ENCODE measurements around the gene GPR17.

GPR17 gene

DNA sequence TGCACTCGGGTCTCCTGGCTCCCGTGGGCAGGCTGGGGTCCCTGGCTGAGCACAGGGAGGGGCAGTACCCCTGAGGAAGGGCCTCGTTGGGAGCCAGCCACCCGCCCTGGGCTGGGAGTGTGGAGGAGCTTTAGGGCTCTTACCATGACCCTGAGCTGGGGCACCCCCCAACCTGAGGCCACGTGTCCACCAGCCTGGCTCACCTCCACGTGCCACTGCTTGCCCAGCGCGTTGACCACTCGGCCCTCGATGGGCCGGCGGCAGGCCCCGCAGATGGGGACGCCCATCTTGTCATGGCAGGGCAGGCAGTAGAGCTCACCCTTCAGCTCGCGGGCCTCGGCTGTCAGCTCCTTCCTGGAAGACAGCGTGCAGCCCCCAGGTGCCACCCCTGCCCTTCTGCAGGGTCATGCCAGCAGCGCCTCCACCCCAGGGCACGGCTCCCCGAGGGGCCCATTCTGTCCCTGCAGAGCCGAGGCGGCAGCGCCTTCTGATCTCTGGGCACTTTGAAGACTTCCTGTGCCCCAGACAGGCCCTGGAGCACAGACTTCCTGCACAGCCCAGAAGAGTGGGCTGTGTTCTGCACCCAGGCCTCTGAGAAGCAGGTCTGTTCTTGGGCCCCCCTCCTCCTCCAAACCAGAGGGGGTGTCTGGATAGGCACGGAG lies 4.0 kb upstream of the GPR17 start:
- no peak for DNase-seq (ENCODE audit: low spot score)

DNA sequence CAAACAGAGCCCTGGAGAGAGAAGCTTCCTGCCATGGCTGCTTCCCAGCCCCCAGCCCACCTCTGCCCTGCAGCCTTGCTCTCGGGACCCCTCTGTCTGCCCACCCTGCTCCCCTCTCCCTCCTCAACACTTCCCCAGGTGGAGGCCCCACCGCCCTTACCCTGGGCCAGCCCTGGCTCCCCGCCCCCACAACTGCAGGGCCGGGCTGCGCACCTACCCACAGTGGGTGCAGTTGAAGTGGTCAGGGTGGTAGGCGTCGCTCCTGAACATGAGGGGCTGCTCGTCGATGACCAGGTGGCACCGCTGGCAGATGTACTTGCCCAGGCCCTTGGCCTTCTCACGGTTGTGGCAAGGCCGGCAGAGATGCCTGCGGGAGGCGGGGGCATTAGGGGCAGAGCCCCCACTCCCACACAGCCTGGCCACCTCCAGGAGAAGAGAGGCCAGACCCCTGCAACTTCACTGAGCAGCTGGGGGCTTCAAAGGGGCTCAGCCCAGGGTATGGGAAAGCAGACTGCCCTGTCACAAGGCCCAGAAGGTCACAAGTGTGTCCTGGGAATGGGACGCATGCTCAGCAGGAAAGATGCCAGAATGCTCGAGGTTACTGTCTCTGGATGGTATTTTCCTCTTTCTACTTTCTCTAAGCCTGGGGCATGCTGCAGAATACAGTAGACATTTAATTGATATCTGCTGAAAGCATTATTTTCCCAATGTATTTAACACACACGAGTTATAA lies 3.1 kb upstream of the GPR17 start:
- no peak for DNase-seq (ENCODE audit: low spot score)

DNA sequence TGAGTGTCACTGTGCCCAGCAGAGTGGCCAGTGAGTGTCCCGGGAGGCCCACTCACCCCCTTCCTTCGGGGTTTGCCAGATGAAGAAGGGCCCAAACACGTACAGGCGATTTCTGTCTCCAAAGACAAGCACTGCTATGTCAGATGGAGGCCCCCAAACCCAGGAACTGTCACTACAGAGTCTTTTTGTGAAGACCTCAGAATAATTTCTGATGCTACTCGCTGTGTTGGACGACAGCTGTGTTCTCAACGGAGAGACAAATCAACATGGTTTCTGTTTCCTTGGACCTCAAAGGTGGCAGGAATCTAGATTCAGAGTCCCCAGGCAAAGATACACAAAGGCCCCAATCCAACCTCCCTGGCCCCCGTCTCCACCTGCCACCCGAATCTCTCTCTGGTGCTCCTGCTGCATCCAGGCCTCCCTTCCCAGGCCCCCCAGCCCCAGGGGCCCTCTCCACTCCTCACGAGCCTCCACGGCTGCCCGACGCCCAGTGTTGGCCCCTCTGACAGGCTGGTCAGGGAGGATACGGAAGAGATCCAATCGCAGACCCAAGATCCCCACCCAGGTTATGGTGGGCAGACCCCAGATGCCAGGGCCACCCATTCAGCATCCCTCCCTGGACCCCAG lies 2.4 kb upstream of the GPR17 start:
- no peak for DNase-seq (ENCODE audit: low spot score)

DNA sequence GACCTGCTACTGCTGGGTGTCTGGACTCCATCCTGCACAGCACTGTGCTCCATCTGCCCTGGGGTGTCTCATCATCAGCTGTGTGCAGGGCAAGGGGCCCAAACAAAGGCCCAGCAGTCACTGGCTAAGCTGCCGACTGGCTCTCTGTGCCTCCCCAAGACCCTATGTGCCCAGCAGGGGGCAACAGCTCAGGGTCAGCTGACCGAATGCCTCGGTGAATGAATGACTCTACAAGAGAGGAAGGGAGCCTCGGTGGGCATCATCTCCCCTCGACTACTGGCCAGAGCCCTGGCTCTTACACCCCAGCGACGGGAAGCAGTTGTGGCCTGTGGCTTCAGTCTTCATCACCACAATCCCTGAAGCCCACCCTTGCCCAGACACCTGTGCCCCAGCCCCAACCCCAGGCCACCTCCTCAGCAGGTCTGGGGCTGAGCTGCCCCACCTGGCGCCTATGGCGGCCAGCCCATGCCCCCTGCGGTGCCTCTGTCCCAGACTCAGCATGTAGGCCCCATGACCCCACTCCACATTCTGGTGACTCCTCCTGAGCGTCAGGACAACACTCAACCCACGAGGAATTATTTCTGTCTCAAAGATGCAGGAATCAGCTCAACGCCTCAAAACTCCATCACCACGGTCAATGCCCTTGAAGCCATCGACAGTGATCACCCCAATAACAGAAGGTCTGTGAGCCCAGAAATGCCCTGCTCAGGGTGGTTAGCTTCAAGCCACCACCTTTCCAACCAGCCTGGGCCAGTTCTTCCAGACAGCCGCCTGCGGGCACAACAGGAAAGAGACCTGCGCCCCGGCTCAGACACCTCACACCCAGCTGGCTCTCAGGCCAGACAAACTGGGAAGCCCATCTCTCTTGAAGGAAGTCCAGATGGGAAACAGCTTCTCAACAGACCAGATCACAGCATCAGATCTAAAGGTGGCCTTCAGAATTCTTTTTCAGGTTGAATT lies 1.6 kb upstream of the GPR17 start:
- no peak for DNase-seq (ENCODE audit: low spot score)

DNA sequence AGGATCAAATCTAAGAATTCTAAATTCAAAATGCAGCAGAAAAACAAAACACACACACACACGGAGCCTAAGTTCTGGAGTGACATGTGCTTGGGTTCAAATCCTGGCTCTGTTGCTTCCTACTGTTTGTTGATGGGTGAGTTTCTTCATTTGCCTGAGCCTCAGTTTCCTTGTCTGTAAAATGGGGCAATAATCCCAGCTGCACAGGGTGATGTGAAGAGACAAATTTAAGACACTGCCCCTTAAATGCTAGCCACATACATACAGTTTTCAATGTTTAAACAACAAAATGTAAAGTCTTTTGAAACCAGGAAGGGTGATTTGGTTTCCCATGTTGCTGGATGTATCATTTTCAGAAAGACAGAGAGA lies 943 bp upstream of the GPR17 start:
- DNase-seq (ENCODE audit: low spot score): no peak

DNA sequence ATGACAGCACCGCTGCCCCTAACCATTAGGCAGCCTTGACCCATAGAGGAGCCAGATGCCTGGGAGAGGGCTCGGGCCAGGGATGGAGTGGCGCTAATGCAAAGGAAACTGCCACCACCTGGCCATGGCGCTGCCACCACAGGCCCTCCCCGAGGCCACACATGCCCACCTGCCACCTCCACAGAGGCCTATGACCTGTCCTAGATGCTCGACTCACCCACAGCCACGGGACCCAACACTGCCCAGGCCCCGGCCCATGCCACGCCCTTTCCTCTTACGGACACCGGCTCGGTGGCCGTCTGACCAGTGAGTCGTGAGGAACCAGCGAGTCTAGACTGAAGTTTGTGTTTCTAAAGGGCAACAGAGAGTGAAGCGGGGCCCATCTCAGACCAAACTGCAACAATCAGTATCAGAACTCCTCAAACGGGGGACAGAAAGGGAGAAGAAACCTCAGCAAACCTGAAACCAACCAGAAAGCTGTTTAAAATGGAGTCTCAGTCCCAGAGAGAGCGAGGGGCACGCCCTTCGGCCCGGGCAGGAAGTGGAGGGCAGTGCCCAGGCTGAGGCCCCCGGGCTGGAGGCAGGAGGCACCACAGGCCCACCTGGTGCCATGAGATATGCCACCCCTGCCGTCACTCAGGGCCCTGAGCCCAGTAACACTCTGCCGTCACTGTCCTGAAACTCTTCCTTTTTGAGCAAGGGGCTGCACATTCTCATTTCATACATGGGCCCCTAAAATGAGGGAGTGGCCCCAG lies 711 bp downstream of the GPR17 start:
- DNase-seq (ENCODE audit: low spot score): no peak

DNA sequence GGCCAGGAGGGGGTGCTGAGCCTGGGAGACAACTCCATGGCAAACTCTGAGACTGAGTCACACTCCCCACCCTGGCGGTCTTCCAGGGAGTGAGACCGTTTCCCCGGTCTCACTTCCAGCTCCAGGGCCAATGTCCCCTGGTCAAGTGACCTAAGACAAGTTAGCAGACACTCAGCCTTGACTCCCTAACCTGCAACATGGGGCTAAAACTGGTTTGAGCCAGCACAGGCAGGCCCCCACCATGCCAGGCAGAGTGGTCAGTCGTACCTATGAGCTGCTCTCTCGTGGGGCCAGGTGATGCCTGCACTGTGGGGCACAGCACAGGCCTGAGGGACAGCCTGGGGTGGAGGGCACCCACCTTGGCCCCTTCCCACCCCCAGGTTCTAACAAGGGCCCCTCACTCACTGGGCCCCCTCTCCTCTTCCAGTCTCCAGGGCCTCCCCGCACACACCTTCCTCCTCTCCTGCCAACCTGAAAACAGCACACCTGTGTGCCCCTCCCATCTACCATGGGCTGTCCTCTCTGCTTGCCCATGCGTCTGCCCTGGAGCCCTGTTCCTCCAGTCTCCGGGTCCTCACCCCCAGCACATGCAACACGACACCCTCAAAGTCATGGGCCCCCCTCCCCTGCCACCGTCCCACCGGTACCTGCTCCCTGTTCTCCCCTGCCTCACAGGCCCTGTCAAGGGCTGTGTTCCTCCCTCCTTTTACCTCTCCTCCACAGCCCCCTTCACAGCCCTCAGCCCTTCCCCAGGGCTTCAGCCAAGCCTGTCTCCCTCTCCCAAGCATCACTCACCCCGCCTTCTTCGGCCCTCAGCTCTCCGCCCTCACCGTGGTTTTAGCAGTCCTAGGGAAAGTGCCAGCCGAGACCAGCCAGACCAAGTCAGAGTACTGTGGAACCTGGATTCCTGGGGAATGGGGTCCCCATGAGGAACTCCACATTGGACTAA lies 1.6 kb downstream of the GPR17 start:
- DNase-seq (ENCODE audit: low spot score): peak; percentile 72

DNA sequence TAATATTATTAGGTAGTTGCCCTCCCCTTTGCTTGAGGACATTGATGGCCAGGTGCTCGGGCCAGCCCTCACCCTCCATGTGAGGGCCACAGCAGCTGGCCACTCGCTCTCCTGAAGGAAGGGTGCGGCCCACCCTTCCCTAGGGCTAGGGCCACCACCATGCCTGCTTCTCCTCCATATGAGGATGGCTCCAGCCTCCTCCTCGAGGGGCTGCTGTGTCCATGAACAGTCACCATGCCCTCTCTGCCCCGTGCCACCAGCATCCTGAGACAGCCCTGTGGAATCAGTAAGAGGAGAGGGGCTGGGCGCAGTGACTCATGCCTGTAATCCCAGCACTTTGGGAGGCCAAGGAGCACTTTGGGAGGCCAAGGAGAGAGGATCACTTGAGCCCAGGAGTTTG lies 2.4 kb downstream of the GPR17 start:
- no peak for DNase-seq (ENCODE audit: low spot score)

DNA sequence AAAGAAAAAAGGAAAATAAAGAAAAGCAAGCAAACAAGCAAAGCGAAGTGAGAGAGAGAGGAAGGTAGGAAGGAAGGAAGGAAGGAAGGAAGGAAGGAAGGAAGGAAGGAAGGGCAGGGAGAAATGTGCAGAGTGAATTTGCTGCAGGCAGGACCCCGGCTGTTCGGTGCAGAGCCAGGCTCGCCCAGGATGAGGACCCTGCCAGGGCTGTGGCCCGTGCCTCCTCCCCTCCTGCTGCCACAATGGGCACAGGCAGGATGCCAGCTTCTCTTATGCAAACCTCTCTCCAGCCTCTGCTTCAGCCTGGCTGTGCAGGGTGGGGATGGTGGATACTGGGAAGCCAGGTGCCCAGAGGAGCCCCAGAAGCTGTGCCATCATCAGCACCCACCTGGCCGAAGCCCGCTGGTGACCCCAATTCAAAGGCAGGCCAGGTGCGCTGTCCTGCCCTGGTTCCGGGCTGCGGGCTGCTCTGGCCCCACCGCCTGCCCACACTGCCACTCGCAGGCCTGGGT lies 3.2 kb downstream of the GPR17 start:
- no peak for DNase-seq (ENCODE audit: low spot score)

DNA sequence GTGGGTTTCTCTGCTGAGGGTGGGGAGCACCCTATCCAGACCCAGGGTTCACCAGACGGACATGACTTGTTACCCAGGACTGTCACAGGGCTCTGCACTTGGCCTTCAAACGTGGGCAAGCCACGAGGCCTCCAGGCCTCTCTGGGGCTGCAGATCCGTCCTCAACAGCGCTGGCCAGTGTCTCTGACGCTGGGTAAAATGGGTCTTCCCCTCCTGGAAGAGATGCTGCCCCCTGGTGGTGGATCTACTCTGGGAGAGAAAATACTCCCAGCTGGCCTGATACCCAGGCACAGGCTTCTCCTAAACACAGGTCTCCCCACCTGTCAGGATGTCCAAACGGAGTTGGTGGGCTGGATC lies 3.7 kb downstream of the GPR17 start:
- DNase-seq (ENCODE audit: low spot score): peak; percentile 85

DNA sequence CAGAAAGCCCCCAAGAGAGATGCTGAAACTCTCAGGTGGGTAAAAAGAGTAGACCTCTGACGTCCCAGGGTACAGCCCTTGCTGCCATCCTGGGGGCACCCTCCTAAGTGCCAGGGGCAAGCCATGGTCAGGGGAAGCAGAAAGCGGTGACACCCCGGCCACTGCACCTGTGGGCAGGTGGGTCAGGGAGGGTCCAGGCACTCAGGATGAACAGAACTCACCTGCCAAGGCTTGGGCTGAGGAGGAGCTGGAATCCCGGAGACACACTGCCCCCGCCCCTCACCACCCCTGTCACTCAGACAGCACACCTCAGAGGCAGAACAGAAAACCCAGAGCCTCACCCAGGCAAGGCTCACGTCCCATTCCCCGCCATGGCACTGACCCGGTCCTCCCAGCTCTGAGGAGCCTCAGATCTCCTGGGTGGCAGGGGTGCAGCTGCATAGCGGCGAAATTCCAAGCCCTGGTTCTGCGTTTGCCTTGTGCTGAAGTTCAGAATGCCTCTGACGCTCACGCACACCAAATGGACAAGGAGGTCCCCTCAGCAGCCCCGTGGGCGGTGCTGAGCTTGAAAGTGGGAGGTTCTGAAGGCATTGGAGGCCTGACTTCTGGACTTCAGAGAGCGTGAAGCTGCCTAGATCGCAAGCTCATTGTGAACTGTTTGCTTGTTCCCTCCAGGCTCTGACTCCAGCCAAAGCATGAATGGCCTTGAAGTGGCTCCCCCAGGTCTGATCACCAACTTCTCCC lies 4.3 kb downstream of the GPR17 start:
- no peak for DNase-seq (ENCODE audit: low spot score)

DNA sequence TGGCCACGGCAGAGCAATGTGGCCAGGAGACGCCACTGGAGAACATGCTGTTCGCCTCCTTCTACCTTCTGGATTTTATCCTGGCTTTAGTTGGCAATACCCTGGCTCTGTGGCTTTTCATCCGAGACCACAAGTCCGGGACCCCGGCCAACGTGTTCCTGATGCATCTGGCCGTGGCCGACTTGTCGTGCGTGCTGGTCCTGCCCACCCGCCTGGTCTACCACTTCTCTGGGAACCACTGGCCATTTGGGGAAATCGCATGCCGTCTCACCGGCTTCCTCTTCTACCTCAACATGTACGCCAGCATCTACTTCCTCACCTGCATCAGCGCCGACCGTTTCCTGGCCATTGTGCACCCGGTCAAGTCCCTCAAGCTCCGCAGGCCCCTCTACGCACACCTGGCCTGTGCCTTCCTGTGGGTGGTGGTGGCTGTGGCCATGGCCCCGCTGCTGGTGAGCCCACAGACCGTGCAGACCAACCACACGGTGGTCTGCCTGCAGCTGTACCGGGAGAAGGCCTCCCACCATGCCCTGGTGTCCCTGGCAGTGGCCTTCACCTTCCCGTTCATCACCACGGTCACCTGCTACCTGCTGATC lies 4.9 kb downstream of the GPR17 start:
- no peak for DNase-seq (ENCODE audit: low spot score)

DNA sequence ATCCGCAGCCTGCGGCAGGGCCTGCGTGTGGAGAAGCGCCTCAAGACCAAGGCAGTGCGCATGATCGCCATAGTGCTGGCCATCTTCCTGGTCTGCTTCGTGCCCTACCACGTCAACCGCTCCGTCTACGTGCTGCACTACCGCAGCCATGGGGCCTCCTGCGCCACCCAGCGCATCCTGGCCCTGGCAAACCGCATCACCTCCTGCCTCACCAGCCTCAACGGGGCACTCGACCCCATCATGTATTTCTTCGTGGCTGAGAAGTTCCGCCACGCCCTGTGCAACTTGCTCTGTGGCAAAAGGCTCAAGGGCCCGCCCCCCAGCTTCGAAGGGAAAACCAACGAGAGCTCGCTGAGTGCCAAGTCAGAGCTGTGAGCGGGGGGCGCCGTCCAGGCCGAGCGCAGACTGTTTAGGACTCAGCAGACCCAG lies 5.4 kb downstream of the GPR17 start:
- no peak for DNase-seq (ENCODE audit: low spot score)

DNA sequence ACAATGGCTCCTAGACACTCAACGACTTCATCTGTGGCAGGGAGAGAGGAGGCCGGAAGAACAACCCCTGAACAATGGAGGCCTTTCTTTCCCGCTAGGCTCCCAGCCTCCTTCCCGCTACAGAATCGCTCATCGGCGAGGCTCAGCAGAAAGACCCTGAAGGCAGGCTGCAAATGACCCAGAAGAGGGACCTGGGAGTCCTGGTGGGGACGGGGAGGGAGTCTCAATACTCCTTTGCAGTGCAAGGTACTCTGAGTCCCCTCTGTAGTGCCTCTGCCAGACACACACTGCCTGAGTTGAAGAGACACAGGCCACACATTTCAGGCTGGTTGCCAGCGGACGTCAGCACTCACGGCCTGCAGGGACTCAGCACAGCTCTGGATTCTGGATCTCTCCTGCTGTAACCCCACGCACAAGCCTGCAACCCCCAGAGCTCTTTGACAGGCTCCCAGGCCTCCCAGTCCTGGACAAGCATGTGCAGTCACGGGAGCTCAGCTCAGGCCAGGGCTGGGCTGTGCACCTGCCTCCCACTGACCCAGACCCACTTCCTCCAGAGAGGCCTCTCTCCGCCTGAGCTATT lies 6.1 kb downstream of the GPR17 start:
- DNase-seq (ENCODE audit: low spot score): no peak

DNA sequence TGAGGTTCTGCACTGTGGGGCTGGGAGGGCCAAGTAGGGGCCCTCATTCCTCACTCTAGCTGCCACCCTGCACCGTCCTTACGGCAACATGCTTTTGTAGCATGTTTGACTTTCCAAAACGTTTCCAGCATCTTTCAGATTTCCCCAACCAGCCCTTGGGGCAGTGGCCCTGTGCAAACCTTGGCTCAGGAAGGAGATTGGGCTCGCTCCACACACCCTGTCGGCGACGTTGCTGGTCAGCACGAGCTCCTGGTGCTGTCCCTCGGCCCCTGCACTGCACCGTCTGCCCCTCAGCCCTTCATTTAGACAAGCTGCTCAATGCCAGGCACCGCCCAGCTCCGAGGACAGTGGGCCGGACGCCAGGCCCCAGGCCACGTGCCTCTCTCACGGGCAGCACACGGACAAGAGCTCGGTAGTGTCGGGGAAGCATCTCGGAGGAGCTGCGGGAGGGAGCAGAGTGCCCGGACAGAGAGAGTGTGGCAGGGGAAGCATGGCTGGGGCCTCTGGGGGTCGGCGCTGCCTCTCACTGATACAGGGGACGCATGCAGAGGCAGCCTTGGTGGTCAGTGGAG lies 6.9 kb downstream of the GPR17 start:
- no peak for DNase-seq (ENCODE audit: low spot score)

DNA sequence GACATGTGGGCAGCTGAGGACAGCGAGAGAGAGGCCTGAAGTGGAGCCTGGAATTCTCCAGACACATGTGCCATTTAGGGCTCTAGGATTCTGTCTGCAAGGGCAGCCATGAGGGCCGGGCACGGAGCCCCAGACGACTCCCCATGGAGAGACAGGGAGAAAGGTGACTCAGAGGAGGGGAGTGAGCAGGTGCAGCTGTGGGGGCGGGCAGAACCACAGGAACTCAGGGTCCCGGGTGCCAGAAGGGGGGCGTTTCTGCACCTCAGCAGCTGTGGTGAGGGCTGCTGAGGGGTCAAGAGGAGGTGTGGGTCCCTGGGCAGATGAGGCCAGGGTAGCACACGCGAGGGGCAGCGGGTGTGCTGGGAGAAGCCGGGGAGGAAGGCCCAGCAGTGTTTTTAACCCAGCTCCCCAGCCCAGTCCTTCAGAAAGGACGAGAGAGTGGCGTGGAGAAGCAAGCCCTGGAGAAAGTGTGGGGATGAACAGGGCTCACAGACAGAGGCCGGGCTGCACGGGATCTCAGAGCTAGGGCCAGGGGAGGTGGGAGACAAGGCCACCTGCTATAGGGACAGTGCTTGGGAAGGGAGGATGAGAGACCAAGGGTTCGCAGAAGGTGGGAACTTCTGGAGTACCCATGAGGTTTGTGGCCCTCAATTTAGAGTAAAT lies 7.6 kb downstream of the GPR17 start:
- no peak for DNase-seq (ENCODE audit: low spot score)

DNA sequence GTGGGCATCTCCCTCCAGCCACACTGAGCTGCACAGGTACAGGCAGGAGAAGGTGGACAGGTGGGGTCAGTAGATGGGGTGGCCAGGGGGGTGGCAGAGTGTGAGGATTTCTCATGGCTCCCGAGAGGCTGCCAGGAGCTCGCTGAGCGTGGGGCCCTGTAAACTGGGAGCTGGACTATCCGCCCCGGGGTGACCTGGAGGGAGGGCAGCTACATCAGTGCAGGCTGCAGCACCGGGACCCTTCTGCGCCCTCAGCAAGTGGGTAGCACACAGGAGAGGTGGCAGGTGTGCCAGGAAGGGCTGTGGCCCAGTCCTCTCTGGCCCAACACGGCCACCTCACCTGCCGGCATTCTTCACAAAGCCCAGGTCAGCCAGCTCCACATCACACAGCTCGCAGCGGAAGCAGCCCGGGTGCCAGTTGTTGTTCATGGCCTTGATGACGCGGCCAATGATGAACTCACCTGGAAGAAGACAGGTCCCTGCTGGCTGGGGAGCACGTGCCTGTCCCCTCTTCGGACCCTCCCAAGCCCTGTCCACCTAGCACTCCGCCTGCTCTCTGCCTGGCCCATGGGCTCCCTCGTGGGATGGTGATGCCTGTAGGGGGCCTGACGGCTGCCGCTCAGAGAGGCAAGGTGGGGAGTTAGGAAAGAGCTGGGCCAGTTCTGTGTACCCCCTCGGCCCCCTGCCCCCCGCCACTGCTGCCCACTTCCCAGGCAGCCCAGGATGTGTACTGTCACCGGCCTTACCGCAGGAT lies 8.3 kb downstream of the GPR17 start:
- DNase-seq (ENCODE audit: low spot score): no peak
